Muscle layer of duodenum (tissue), 2 donors: ENCODE results near the gene ZNF394.

ENCODE experiments used
- H3K27ac ChIP-seq: one replicate; pipeline ENCODE4 v1.7.0; 2013; ENCODE audit warnings: mild to moderate bottlenecking, low read length
- H3K27me3 ChIP-seq: one replicate; pipeline ENCODE4 v1.7.0; 2013; ENCODE audit warnings: low read depth, mild to moderate bottlenecking, control low read depth, low read length
- H3K36me3 ChIP-seq, 2 donors: one replicate each; pipeline ENCODE4 v1.7.0; 2013; ENCODE audit warnings: low read length in 2 of 2, control low read depth in 1 of 2, mild to moderate bottlenecking in 1 of 2; ENCODE audit not compliant: insufficient read depth in 2 of 2, control insufficient read depth in 1 of 2
- H3K4me1 ChIP-seq, 2 donors: one replicate each; pipeline ENCODE4 v1.7.0; 2013; ENCODE audit warnings: low read length in 2 of 2, mild to moderate bottlenecking in 2 of 2, control low read depth in 1 of 2, moderate library complexity in 1 of 2; ENCODE audit not compliant: insufficient read depth in 2 of 2, control insufficient read depth in 1 of 2
- H3K4me3 ChIP-seq, 2 donors: one replicate each; pipeline ENCODE4 v1.7.0; 2013; ENCODE audit warnings: low read length in 2 of 2, low read depth in 1 of 2, mild to moderate bottlenecking in 1 of 2
- H3K9me3 ChIP-seq, 2 donors: one replicate each; pipeline ENCODE4 v1.7.0; 2013; ENCODE audit warnings: low read length in 2 of 2, control low read depth in 1 of 2, mild to moderate bottlenecking in 1 of 2; ENCODE audit not compliant: control insufficient read depth in 1 of 2
- donor health status: healthy.

The ZNF394 gene

DNA sequence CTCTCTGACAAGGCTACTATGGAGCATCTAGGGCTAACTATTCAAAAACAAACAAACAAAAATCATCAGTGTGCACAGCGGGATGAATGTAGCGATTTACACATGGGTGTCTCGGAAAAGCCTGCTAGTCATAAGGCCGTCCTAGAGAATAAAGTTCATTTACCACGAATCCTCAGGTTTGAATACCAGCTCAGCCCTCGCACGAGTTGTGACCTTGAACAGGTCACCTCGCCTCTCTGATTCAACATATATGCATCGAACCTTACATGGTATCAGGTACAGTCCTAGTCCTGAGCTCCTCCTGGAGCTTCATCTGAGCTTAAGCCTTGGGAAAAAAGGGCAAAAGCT, 34.7 kb downstream of the ZNF394 start:
- Histone ChIP-seq H3K4me3 (peak overlapping the region; percentile 90 to 100), H3K27me3 (no peaks in the 10 kb centered on the region), H3K9me3 (no peaks in the 10 kb centered on the region), H3K4me1 (peaks cover 8 to 19% of the 10 kb centered on the region in 2 donors), H3K36me3 (peaks cover 5 to 11% of the 10 kb centered on the region in 2 donors), H3K27ac (peak overlapping the region; percentile 96)

DNA sequence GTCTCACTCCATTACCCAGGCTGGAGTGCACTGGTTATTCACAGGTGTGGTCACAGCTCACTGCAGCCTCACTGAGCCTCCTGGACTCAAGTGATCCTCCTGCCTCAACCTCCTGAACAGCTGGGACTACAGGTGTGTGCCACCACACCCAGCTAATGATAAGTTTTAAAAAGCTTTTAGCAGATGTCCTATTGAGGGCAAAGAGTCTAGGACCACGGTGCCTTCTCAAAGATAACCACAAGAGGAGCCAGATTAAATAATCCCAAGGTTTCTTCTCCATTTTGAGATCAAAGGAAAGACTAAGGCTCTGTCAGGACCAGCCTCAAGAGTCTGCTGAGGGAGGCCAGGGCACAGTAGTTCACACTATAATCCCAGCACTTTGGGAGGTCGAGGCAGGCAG, 38.9 kb downstream of the ZNF394 start:
- no peak overlapping the region for H3K4me3 ChIP-seq
- no peak overlapping the region for H3K27ac ChIP-seq
- H3K9me3 ChIP-seq = no peaks in the 10 kb centered on the region
- peaks cover 8 to 19% of the 10 kb centered on the region in 2 donors for H3K4me1 ChIP-seq
- H3K27me3 ChIP-seq = no peaks in the 10 kb centered on the region
- peaks cover 44 to 46% of the 10 kb centered on the region in 2 donors for H3K36me3 ChIP-seq

DNA sequence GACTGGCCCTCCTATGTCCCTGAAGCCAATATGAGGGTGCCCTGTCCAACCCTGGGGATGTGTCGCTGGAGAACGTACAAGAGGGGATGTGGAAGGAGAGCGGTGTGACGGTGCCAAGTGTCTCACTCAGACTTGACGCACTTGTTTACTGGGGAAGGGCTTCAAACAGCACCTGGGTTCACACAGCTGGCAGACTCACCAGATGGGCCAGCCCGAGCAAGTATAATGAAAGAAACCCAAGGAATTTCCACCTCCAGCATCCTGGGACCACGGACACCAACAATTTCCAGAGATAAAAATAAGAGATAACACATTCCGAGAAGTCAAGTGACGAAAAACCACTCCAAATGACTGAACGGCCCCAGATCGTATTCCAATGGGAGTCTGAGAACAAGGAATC, 39.4 kb downstream of the ZNF394 start:
- Histone ChIP-seq H3K9me3 (no peaks in the 10 kb centered on the region), H3K4me3 (no peak overlapping the region), H3K27ac (no peak overlapping the region), H3K36me3 (peaks cover 50% of the 10 kb centered on the region in 2 donors), H3K4me1 (peaks cover 8 to 19% of the 10 kb centered on the region in 2 donors), H3K27me3 (no peaks in the 10 kb centered on the region)

DNA sequence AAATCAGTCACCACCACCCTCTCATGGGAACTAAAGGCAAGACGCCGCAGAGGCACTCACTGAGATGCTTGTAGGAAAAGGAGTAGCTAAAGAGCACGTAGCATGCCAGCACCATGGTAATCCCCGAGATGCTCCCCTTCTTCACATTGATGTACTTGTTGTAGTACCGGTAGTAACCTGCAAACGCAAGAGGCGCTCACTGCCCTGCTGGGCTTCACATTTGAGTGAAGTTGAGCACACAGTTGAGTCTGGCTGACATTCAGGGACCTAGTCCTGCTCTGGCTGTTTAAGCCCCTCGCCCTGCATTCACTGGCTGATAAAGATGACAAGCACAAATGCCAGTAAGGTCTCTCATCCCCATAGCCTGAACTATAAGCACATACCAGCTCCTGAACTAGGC, 41.0 kb downstream of the ZNF394 start:
- Histone ChIP-seq H3K27ac (no peak overlapping the region), H3K4me1 (peaks cover 3 to 5% of the 10 kb centered on the region in 2 donors), H3K4me3 (no peak overlapping the region), H3K27me3 (no peaks in the 10 kb centered on the region), H3K9me3 (no peaks in the 10 kb centered on the region), H3K36me3 (peaks cover 57 to 65% of the 10 kb centered on the region in 2 donors)

DNA sequence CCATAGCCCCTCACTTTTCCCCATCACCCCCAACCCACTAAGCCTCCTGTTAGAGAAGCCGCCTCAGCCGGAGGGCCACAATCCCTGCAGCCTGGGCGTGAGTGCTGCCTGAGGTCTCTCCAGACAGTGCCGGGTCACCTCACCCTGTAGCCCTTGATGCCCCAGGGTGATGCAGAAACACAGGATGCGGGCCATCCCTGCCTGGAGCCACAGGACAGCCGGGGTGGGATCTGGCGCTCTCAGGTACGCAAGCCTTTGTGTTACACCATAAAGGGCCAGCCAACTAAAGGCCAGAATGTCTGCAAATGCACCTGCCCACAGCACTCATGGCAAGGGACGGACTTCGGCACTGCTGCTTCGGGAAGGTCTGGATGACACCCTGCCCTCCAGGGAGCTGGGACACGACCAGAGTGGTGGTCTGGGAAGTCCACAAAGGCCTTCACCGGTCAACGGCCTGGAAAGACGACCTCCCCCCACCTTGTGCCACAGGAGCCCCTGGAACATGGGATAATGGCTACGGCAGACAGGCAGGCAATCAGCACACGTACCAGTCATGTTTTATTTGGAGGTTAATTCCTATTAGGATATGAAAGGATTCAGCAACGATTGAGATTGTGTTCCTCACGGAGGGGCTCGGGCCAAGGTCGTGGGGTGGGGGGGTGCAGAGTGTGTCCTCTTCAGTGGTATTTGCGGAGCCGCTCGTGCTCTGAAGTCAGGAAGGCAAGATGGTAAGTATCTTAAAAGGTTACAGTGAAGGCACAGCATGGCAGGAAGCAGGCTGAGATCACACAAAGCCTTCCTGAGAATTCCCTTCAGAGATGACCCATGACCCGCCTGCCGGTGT, 42.2 kb downstream of the ZNF394 start:
- Histone ChIP-seq H3K4me3 (no peak overlapping the region), H3K9me3 (no peaks in the 10 kb centered on the region), H3K36me3 (peaks cover 57 to 73% of the 10 kb centered on the region in 2 donors), H3K4me1 (no peaks in the 10 kb centered on the region), H3K27ac (no peak overlapping the region), H3K27me3 (no peaks in the 10 kb centered on the region)

DNA sequence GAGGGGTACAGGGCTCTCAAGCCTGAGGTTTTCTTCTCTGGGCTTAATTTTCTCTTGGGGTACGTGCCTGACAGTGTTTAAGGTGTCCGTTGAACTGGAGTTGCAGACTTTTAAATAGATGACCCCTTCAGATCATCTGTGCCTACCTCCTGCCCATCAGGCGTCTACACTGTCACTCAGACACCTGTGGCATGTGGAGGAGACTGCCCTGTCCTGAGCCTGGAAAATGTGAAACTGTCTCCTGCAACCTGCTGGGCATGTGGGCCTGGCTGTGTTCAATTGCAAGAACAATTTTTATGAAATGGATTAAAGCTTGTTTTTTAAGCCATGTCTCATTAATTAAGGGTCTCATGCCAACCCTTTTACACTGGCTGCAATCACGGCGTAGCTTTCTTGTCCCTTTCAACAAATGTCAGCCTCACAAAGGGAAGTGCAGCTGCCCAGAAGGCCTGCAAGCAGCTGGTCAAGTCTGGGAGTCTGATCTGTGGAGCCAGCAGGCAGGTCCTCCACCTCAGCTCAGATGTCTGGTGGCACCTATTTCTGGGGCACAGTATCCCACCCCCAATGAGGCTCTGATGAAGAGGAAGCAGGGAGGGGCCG, 42.9 kb downstream of the ZNF394 start:
- no peaks in the 10 kb centered on the region for H3K27me3 ChIP-seq
- no peak overlapping the region for H3K27ac ChIP-seq
- no peak overlapping the region for H3K4me3 ChIP-seq
- peaks cover 59 to 80% of the 10 kb centered on the region in 2 donors for H3K36me3 ChIP-seq
- no peaks in the 10 kb centered on the region for H3K4me1 ChIP-seq
- no peaks in the 10 kb centered on the region for H3K9me3 ChIP-seq

DNA sequence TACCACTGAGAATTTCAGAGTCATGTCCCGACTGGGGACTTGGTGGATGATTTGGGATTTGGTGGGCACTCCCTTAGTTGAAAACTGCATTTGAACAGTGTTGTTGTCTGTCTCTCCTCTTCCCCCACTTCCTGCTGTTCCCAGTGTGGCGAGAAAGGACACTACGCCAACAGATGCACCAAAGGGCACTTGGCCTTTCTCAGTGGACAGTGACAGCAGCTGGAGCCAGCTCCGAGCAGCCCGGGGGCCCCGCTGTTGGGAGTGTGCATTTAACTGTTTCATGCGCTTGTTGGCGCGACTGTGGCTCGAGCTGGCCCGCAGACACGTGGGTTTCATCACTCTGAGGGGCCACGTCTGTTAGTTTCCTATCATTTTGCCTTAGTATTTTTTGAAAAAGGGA, 43.8 kb downstream of the ZNF394 start:
- no peaks in the 10 kb centered on the region for H3K9me3 ChIP-seq
- H3K27ac ChIP-seq = no peak overlapping the region
- H3K4me3 ChIP-seq = no peak overlapping the region
- H3K36me3 ChIP-seq = peaks cover 61 to 87% of the 10 kb centered on the region in 2 donors
- no peaks in the 10 kb centered on the region for H3K27me3 ChIP-seq
- no peaks in the 10 kb centered on the region for H3K4me1 ChIP-seq

DNA sequence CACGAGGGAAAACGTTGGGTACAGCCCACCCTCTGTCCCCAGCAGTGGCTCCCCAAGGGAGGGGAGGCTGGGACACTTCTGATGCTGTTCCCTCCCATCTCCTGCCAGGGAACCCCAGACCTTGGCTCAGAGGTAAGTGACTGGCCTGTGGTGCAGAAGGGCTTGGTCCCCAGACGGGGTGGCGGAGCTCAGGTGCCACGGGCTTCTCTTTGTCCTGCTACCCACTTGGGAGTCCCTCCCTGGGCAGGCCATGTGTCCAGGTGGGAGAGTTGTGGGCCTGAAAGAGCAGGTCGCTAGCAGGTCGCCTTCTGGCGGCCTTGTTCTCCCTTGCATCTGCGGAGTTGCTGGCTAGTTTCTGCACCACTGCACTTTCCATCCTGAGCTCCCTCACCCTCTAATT, 44.2 kb downstream of the ZNF394 start:
- H3K9me3 ChIP-seq = no peaks in the 10 kb centered on the region
- H3K27ac ChIP-seq = no peak overlapping the region
- no peaks in the 10 kb centered on the region for H3K4me1 ChIP-seq
- H3K27me3 ChIP-seq = no peaks in the 10 kb centered on the region
- H3K36me3 ChIP-seq = peaks cover 64 to 91% of the 10 kb centered on the region in 2 donors
- no peak overlapping the region for H3K4me3 ChIP-seq

DNA sequence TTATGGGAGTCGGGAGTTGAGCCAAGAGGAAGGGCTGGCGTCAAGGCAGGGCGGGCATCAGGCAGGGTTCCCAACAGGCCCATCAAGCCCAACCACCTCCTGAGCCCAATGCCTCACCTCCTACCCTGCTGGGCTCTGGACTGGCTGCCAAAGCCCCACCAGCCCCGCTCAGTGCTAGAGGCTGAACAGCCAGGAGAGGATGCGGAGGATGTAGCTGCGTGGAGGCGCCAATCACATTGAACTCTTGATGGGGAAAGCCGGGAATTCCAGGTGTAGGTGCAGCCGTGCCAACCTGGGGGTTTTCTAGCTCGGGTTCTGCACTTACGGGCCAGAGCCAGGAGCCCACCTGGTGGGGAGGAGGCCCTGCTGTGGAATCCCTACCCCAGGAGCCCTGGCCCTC, 47.0 kb downstream of the ZNF394 start:
- Histone ChIP-seq H3K4me3 (no peak overlapping the region), H3K9me3 (no peaks in the 10 kb centered on the region), H3K27ac (no peak overlapping the region), H3K4me1 (no peaks in the 10 kb centered on the region), H3K27me3 (no peaks in the 10 kb centered on the region), H3K36me3 (peaks cover 74 to 93% of the 10 kb centered on the region in 2 donors)

DNA sequence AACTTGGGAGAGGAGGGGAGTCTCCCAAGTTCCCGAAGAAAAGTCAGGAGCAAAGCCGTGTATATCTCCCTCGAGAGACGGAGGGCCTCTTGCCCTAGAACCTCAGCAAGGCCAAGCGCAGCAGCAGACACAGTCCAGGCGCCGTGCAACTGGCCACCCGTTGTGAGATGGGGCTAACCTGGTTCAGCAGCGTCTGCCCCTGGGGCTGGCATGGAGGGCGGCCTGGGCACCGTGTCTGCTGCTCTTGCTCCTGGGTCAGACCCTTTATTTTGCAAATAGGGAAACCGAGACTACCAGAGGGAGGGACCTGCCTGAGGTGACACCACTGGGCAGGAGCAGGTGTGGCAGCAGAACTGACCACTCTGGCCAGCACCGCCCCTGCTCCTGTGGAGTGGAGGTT, 47.5 kb downstream of the ZNF394 start:
- Histone ChIP-seq H3K27me3 (no peaks in the 10 kb centered on the region), H3K9me3 (no peaks in the 10 kb centered on the region), H3K27ac (no peak overlapping the region), H3K4me1 (no peaks in the 10 kb centered on the region), H3K4me3 (no peak overlapping the region), H3K36me3 (peaks cover 72 to 92% of the 10 kb centered on the region in 2 donors)

DNA sequence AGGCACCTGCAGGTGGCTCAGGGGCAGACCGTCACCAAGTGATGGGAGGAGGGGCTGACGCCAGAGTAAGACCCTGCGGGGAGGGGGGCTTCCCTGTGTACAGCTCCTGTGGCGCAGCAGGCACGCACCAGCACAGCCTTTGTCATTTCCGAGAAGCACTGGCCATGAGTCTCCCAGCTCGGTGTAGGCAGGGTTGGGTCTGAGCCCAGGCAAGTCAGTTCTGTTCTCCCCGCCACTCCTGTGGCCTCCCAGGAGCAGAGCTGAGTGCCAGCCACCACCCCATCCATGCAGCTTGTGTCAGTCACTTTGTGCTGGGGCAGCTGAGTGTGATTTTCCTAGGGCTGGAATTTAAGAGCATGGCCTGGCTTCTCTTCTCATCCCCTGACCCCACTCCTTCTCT, 48.1 kb downstream of the ZNF394 start:
- Histone ChIP-seq H3K9me3 (no peaks in the 10 kb centered on the region), H3K36me3 (peaks cover 66 to 86% of the 10 kb centered on the region in 2 donors), H3K4me3 (no peak overlapping the region), H3K27me3 (no peaks in the 10 kb centered on the region), H3K27ac (no peak overlapping the region), H3K4me1 (no peaks in the 10 kb centered on the region)
